NT2/D1 (cell line): ENCODE data around the gene ADNP2.

ENCODE experiments used
- YY1 ChIP-seq: IDR thresholded peaks from 2 replicates; pipeline ENCODE4 v1.6.1; 2011; ENCODE audit not compliant: insufficient read length, insufficient read depth
- ZNF274 ChIP-seq: IDR thresholded peaks from 2 replicates; pipeline ENCODE4 v1.6.1; 2011; ENCODE audit warnings: mild to moderate bottlenecking, low read depth, low read length

DNA sequence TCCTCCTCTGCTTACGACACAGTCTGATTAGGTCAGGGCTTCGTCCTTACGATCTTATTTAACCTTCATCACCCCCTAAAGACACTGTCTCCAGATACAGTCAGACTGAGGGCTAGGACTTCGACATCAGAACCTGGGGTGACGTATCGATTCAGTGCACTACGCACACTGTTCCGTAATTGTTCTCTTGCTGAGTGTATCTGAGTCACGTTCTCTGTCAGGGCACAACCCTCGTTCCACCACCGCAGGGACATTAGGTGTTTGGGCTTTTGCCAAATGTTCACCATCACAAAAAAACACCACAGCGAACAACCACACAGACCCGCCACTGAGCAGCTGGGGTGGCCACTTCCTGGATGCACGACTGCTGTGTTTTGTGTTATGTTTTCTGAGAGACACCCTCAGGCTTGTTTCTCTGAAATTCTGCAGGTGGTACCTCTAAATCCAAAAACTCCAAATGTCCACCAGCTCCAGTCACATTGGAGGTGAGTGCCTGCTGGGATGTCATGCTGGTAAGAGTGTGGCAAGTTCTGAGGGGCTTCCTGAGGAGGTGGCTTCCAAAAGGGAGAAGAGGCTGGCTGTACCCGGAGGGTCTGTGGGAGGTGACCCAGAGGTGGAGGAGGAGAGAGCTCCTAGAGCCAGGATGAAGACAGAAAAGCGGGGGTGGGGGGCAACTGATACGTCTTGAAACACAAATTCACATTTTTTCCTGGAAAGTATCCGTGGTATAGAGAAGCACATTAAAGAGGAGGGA is 66.6 kb downstream of the ADNP2 start:
- TF ChIP-seq ZNF274: no peak
- TF ChIP-seq YY1: no peak
